ENCODE measurements around the gene SCML1. TPM values are rescaled to one million over a fixed set of nuclear protein-coding genes. Genes with fewer than 3 reads are reported as not detected.

SCML1 gene, protein sequence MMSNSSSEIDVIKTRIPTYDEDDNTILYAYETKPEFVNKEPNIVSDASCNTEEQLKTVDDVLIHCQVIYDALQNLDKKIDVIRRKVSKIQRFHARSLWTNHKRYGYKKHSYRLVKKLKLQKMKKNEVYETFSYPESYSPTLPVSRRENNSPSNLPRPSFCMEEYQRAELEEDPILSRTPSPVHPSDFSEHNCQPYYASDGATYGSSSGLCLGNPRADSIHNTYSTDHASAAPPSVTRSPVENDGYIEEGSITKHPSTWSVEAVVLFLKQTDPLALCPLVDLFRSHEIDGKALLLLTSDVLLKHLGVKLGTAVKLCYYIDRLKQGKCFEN
- 5.7 to 6.2 TPM (median 5.9 TPM) in 5 replicates for total RNA-seq (2022; extraction: Qiagen RNA extraction)

DNA sequence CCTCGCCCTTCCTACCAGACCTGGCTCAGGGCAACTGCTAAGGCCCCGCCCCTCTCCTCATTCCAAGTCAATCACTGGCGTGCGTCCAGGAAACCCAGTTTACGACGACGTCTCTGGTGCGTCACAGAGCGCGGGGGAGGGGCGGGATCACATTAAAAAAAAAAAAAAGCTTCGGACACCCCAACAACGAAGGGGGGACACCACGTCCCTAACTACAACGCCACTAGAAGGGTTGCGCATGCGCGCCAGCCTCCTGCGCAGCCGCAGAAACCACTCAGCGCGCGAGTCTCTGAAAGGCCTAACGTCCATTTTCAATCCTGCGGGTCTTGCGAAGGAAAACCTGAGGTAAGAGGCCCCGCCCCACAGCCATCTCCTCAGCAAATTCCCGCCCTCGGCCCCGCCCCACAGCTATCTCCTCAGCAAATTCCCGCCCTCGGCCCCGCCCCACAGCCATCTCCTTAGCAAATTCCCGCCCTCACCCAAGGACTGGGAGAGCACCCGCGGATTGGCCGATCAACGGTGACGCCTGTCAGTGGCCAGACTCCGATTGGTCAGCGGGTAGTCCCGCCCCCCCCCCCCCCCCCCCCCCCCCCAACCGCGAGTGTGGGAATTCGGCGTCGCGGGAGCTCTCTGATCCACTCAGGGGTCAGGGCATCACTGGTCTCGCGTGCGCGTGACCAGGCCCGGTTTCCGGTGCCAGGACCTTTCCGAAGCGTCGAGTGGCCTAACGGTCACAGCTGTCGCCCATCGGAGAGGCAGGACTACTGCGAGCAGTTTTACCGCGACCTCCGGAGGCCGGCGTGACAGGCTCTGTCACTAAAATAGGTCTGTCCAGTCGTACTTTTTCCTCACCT is at the start of gene SCML1:
Gene SCML1 (plus strand): TSS at position 638 of the 854 bp plus-strand sequence. CDS start 6,694 bp downstream, outside the sequence.

Other genes starting within 250 kb of the SCML1 start
- 0.08 to 0.18 TPM (median 0.14 TPM) in 5 replicates for gene RAI2, start 123.8 kb downstream of the SCML1 start, total RNA-seq (2022; extraction: Qiagen RNA extraction)

All from A549 treated with CORT108297 at 1 μM for 4 hours (cell line).